Measurements from ENCODE around the gene VSTM4.

VSTM4 gene

DNA sequence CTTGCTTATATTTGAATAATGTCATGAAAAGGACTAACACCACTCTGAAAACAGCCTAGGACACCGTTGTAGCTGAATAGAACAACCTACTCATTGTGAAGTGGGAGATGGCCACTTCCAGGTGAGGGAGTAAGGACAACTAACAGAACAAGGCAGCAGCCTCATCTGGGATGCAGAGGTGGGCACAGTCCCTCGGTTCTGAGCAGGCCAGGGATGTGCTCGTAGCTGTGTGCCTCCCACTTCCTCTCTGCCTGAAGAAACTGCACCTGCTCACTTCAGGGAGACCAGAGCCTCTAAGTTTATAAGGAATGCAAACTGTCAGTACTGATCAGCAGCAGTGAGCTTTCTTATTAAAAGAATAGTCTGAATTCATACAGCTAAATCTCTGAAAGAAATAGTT is 2.5 kb downstream of the VSTM4 start:
- Histone ChIP-seq H3K27me3 (ENCODE audit: control insufficient read depth, insufficient read depth, low read length) (peaks cover 14% of the 10 kb centered on the region), H3K9me3 (ENCODE audit: control insufficient read depth, insufficient read depth, low read length) (no peaks in the 10 kb centered on the region)

DNA sequence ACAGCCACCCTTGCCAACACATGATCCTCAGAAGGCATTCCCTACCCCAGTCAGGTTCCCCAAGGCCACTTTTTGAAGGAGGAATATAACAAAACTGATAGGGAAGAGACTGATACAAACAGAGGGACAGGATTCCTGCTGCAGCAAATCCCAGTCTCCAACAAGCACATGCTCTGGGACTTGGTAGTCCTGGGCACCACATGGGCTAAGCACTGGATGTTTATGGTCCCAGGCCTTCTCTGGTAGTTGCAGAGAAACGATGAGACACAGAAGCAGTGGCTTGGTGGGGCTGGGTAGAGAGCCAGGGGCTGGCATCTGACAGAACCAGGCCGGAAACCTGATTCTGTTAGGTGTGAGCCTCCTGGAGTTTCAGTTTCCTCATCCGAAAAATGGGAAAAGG is 3.2 kb downstream of the VSTM4 start:
- no peak overlapping the region for H3K4me3 ChIP-seq (ENCODE audit: low read depth, low read length)
- H3K9ac ChIP-seq (ENCODE audit: low read depth, low read length): no peak overlapping the region
- H3K36me3 ChIP-seq (ENCODE audit: control insufficient read depth, insufficient read depth, low read length): no peaks in the 10 kb centered on the region
- H3K27me3 ChIP-seq (ENCODE audit: control insufficient read depth, insufficient read depth, low read length): peaks cover 14% of the 10 kb centered on the region
- no peaks in the 10 kb centered on the region for H3K9me3 ChIP-seq (ENCODE audit: control insufficient read depth, insufficient read depth, low read length)
- no peaks in the 10 kb centered on the region for H3K4me1 ChIP-seq (ENCODE audit: control insufficient read depth, insufficient read depth, low read length)

More for the DNA sequence above, 2.5 kb downstream of the VSTM4 start:
- Histone ChIP-seq H3K36me3 (ENCODE audit: control insufficient read depth, insufficient read depth, low read length) (no peaks in the 10 kb centered on the region), H3K4me1 (ENCODE audit: control insufficient read depth, insufficient read depth, low read length) (no peaks in the 10 kb centered on the region), H3K9ac (ENCODE audit: low read depth, low read length) (no peak overlapping the region), H3K4me3 (ENCODE audit: low read depth, low read length) (no peak overlapping the region)

DNA sequence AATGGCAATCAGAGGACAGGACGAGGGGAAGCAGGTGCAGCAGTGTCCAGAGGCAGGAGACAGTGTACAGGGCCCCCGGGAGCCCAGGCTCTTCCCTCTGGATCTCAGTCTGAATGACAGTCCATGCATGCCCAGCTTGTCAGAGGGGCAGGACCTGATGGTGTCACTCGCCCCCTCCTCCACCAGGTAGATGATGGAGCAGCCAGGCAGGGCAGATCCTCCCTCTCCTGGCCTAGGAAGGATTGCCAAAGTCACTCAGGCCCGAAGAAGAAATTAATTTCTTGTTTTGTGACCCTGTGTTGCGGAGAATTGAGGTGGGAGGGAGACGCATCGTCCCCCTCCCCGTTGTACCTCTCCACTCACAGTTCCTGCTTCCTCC is 4.0 kb downstream of the VSTM4 start:
- Histone ChIP-seq H3K27me3 (ENCODE audit: control insufficient read depth, insufficient read depth, low read length) (peaks cover 10% of the 10 kb centered on the region), H3K36me3 (ENCODE audit: control insufficient read depth, insufficient read depth, low read length) (no peaks in the 10 kb centered on the region), H3K4me1 (ENCODE audit: control insufficient read depth, insufficient read depth, low read length) (no peaks in the 10 kb centered on the region), H3K9ac (ENCODE audit: low read depth, low read length) (no peak overlapping the region), H3K4me3 (ENCODE audit: low read depth, low read length) (no peak overlapping the region), H3K9me3 (ENCODE audit: control insufficient read depth, insufficient read depth, low read length) (no peaks in the 10 kb centered on the region)

DNA sequence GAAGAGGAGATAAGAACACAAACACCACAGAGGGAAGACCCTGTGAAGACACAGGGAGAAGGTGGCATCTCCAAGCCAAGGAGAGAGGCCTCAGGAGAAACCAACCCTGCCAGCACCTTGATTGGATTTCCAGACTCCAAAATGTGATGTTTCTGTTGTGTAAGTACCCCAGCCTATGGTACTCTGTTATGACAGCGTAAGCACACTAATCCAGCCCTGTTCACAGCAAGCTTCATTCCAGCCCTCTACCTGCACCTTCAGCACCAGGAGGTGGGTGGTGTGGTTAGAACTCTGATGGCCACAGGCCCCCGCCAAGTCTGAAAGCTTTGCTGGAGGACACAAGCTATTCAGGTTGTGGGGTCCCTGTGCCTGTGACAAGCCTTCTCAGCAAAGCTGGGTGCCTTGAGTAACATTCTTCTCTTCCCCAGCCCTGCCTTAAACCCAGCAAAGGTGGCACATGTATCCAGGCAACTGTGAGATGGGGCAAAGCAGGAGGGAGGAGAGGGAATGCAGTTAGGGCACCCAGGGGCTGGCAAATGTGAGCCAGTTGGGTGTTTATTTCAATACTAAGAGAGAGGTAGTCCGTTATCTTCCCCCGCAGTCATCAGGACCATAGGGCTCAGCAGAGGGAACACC is 4.5 kb downstream of the VSTM4 start:
- Histone ChIP-seq H3K4me3 (ENCODE audit: low read depth, low read length) (no peak overlapping the region), H3K9ac (ENCODE audit: low read depth, low read length) (no peak overlapping the region), H3K27me3 (ENCODE audit: control insufficient read depth, insufficient read depth, low read length) (peaks cover 7% of the 10 kb centered on the region), H3K9me3 (ENCODE audit: control insufficient read depth, insufficient read depth, low read length) (no peaks in the 10 kb centered on the region), H3K36me3 (ENCODE audit: control insufficient read depth, insufficient read depth, low read length) (no peaks in the 10 kb centered on the region), H3K4me1 (ENCODE audit: control insufficient read depth, insufficient read depth, low read length) (no peaks in the 10 kb centered on the region)

DNA sequence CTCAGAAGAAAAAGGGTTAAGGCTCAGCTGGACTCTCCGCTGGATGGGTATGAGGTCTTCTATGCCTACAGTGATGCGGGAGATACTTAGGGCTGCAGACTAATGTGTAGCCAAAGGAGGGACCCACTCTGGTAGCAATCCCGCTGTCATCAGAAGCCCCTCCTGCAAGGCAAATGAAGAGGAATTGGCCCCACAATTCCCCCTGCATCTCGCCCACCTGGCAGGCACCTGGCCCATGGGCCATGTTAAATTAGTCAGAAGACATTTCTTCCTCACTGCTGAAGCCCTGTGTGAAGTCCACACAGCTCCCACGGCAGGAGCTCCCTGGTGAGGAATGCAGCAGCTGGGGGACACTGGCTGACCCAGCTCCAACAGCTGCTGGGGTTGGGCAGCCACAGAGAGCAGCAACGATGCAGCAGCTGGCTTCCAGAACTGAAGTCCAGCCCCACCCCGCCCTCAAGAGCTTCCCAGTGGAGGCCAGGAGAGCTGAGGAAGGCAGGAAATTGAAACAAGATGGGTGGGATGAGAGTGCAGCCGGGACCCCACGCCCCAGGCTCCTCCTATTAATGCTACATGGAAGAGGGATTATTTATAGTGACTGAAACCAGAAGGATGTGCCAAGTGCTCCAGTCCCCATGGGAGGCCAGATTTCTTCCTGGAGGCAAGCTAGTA is 5.5 kb downstream of the VSTM4 start:
- no peaks in the 10 kb centered on the region for H3K9me3 ChIP-seq (ENCODE audit: control insufficient read depth, insufficient read depth, low read length)
- no peak overlapping the region for H3K9ac ChIP-seq (ENCODE audit: low read depth, low read length)
- H3K4me1 ChIP-seq (ENCODE audit: control insufficient read depth, insufficient read depth, low read length): no peaks in the 10 kb centered on the region
- H3K4me3 ChIP-seq (ENCODE audit: low read depth, low read length): no peak overlapping the region
- no peaks in the 10 kb centered on the region for H3K36me3 ChIP-seq (ENCODE audit: control insufficient read depth, insufficient read depth, low read length)
- peaks cover 5% of the 10 kb centered on the region for H3K27me3 ChIP-seq (ENCODE audit: control insufficient read depth, insufficient read depth, low read length)

DNA sequence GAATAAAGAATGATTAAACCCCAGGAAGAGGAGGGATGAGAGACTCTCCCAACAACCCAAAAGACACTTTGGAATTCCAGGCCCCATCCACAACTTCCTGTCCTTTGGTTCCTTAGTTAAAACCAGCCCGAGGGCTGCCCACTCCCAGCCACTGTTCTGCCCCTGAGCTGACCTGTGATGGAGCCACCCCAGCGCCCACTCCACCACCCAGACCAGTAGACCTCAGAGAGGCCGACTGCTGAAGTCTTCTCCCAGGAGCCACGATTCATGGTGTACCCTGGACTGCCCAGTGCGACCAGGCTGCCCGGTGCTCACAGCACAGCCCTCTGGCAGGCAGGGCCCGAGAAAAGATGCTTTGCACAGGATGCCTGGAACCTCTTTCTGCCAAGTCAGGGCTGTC is 6.7 kb downstream of the VSTM4 start:
- H3K9ac ChIP-seq (ENCODE audit: low read depth, low read length): no peak overlapping the region
- no peaks in the 10 kb centered on the region for H3K27me3 ChIP-seq (ENCODE audit: control insufficient read depth, insufficient read depth, low read length)
- no peak overlapping the region for H3K4me3 ChIP-seq (ENCODE audit: low read depth, low read length)
- no peaks in the 10 kb centered on the region for H3K4me1 ChIP-seq (ENCODE audit: control insufficient read depth, insufficient read depth, low read length)
- H3K9me3 ChIP-seq (ENCODE audit: control insufficient read depth, insufficient read depth, low read length): no peaks in the 10 kb centered on the region
- H3K36me3 ChIP-seq (ENCODE audit: control insufficient read depth, insufficient read depth, low read length): no peaks in the 10 kb centered on the region

DNA sequence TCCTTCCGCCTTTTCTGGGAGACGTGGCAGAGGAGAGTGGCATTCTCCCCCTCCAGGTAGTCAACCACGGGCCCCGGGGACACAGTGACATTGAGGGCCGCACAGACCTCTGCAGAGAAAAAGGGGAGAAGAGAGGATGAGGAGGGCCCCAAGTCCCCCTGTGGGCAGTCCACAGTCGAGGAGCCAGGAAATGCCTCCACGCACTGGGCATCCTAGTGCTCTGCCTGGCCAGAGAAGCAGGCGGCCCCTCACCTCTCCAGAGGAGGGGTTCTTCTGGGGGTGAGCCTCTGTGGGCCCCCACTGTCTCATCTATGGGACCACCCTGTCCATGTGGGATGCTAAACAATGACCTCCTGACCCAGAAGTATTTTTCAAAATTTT is 7.4 kb downstream of the VSTM4 start:
- H3K4me3 ChIP-seq (ENCODE audit: low read depth, low read length): no peak overlapping the region
- H3K36me3 ChIP-seq (ENCODE audit: control insufficient read depth, insufficient read depth, low read length): no peaks in the 10 kb centered on the region
- no peaks in the 10 kb centered on the region for H3K9me3 ChIP-seq (ENCODE audit: control insufficient read depth, insufficient read depth, low read length)
- H3K9ac ChIP-seq (ENCODE audit: low read depth, low read length): no peak overlapping the region
- H3K4me1 ChIP-seq (ENCODE audit: control insufficient read depth, insufficient read depth, low read length): no peaks in the 10 kb centered on the region
- H3K27me3 ChIP-seq (ENCODE audit: control insufficient read depth, insufficient read depth, low read length): no peaks in the 10 kb centered on the region

DNA sequence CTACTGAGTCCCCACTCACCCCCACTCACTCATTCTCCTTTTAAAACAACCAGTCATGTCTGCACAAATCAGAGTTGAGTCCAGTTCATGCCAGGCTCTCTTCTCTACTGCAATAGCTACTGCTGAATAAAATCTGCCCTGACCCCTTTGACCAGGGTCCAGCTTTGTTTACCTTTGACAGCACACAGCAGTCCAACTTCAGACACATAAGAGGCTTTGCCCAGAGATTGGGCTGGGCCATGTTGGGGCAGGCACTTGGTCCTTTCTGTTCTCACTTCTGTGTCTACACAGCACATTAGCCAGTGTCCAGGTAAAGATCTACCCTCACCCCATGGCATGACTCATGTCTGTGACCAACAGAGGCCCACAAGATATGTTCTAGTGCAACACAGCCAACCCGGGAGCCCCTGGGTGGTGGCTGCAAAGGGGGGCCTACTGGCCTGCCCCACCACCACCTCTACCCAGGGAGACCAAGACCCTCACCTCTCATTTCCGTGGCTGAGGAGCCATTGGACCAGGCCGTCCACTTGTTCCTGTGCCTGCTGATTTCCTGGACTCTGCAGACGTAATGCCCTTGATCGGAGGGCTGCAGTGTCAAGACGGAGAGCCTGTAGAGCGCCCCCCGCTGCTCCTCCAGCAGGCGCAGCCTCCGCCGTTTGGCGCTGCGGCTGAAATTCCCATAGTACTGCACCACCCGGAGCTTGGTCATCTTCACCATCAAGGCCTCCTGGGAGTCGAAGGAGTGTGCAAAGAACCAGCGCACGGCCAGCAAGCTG is 8.0 kb downstream of the VSTM4 start:
- Histone ChIP-seq H3K27me3 (ENCODE audit: control insufficient read depth, insufficient read depth, low read length) (no peaks in the 10 kb centered on the region), H3K36me3 (ENCODE audit: control insufficient read depth, insufficient read depth, low read length) (no peaks in the 10 kb centered on the region), H3K4me3 (ENCODE audit: low read depth, low read length) (no peak overlapping the region), H3K9ac (ENCODE audit: low read depth, low read length) (no peak overlapping the region), H3K4me1 (ENCODE audit: control insufficient read depth, insufficient read depth, low read length) (no peaks in the 10 kb centered on the region), H3K9me3 (ENCODE audit: control insufficient read depth, insufficient read depth, low read length) (no peaks in the 10 kb centered on the region)

DNA sequence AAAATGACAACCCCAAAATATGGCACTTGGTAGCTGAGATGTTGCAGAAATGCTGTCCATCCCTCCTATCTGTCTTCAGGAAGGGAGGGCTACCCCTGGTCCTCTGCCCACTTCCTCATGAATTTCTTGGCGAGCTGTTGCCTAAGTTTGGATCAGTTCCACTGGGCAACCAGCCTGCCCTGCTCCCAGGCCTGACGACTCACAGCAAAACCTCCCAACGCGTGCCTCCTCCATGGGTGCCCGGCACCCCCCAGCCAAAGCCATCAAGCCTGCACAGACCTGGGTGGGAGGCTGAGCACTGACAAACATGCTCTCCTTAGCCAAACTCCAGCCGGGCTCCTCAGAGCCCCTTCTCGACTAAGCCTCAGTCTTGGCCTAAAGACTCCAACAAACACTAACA is 8.9 kb downstream of the VSTM4 start:
- Histone ChIP-seq H3K27me3 (ENCODE audit: control insufficient read depth, insufficient read depth, low read length) (no peaks in the 10 kb centered on the region), H3K4me3 (ENCODE audit: low read depth, low read length) (no peak overlapping the region), H3K9me3 (ENCODE audit: control insufficient read depth, insufficient read depth, low read length) (no peaks in the 10 kb centered on the region), H3K9ac (ENCODE audit: low read depth, low read length) (no peak overlapping the region), H3K4me1 (ENCODE audit: control insufficient read depth, insufficient read depth, low read length) (no peaks in the 10 kb centered on the region), H3K36me3 (ENCODE audit: control insufficient read depth, insufficient read depth, low read length) (no peaks in the 10 kb centered on the region)

DNA sequence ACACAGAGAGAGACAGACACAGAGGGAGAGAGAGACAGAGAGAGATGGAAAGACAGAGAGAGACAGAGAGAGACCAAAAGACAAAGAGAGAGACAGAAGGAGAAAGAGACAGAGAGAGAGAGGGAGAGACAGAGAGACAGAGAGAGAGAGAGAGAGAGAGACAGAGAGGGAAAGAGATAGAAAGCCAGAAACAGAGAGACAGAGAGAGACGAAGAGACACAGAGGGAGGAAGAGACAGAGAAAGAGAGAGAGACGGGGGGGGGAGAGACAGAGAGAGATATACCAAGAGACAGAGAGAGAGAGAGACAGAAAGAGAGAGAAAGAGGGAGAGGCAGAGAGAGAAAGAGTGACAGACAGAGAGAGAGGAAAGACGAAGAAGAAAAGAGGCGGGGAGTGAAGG is 10.2 kb downstream of the VSTM4 start:
- Histone ChIP-seq H3K9me3 (ENCODE audit: control insufficient read depth, insufficient read depth, low read length) (no peaks in the 10 kb centered on the region), H3K27me3 (ENCODE audit: control insufficient read depth, insufficient read depth, low read length) (no peaks in the 10 kb centered on the region), H3K4me1 (ENCODE audit: control insufficient read depth, insufficient read depth, low read length) (no peaks in the 10 kb centered on the region), H3K9ac (ENCODE audit: low read depth, low read length) (no peak overlapping the region), H3K36me3 (ENCODE audit: control insufficient read depth, insufficient read depth, low read length) (no peaks in the 10 kb centered on the region), H3K4me3 (ENCODE audit: low read depth, low read length) (no peak overlapping the region)

DNA sequence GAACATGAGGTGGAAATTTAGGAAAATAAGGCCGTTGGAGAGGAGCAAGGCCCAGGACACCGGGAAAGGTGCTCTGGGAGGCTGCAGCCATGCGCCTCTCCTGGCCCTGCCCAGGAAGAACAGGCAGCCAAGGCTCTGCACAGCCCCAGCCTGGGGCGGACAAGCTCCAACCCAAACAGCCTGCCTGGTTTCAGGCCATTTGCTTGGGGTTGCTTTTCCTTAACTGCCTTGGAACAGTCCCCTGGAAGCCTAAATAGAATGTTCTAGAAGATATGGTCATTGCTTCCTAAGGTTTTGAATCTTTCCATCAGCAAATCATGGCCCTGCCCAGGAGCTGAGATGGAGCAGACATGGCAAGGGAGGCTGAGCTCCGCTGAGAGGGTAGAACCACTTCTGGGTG is 11.0 kb downstream of the VSTM4 start:
- Histone ChIP-seq H3K9me3 (ENCODE audit: control insufficient read depth, insufficient read depth, low read length) (no peaks in the 10 kb centered on the region), H3K4me3 (ENCODE audit: low read depth, low read length) (no peak overlapping the region), H3K9ac (ENCODE audit: low read depth, low read length) (no peak overlapping the region), H3K4me1 (ENCODE audit: control insufficient read depth, insufficient read depth, low read length) (no peaks in the 10 kb centered on the region), H3K27me3 (ENCODE audit: control insufficient read depth, insufficient read depth, low read length) (no peaks in the 10 kb centered on the region), H3K36me3 (ENCODE audit: control insufficient read depth, insufficient read depth, low read length) (no peaks in the 10 kb centered on the region)

DNA sequence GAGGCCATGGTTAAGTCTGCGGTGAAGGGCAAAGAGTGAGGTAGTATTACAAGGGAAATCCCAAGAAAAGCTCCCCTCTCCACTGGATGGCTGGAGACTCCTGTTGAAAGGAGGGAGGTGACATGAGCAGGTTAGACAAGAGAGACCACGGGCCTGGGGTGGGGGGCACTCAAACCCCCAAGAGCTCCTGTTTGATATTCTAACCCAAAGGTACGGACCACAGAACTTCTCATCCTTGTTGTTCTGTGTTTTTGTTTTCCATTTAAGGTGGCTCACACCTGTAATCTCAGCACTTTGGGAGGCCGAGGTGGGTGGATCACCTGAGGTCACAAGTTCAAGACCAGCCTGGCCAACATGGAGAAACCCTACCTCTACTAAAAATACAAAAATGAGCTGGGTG is 11.6 kb downstream of the VSTM4 start:
- no peaks in the 10 kb centered on the region for H3K4me1 ChIP-seq (ENCODE audit: control insufficient read depth, insufficient read depth, low read length)
- H3K4me3 ChIP-seq (ENCODE audit: low read depth, low read length): no peak overlapping the region
- H3K9ac ChIP-seq (ENCODE audit: low read depth, low read length): no peak overlapping the region
- H3K9me3 ChIP-seq (ENCODE audit: control insufficient read depth, insufficient read depth, low read length): no peaks in the 10 kb centered on the region
- no peaks in the 10 kb centered on the region for H3K27me3 ChIP-seq (ENCODE audit: control insufficient read depth, insufficient read depth, low read length)
- H3K36me3 ChIP-seq (ENCODE audit: control insufficient read depth, insufficient read depth, low read length): no peaks in the 10 kb centered on the region

Measured in iPS-15b (cell line).